Bronchial epithelial cell (primary cell): Measurements from ENCODE around the gene ADD1. TPM values are rescaled to one million over a fixed set of nuclear protein-coding genes. Genes with fewer than 3 reads are reported as not detected.

ENCODE experiments used
- DNase-seq: peaks from one replicate; pipeline ENCODE4 v3.0.0-alpha.2; 2010; ENCODE audit warnings: low read depth
- FAIRE-seq: peaks from 2 replicates; lab custom pipeline; 2011; peaks lifted over from hg19 to GRCh38; lab: Jason Lieb, UNC
- H3K27me3 ChIP-seq: 2 replicates; pipeline ENCODE4 v1.5.1; 2011; ENCODE audit warnings: low read length; ENCODE audit not compliant: control insufficient read depth, insufficient read depth
- H3K36me3 ChIP-seq: 2 replicates; pipeline ENCODE4 v1.5.1; 2011; ENCODE audit warnings: low read length; ENCODE audit not compliant: control insufficient read depth, insufficient read depth
- H3K4me3 ChIP-seq: 2 replicates; pipeline ENCODE4 v1.5.1; 2011; ENCODE audit warnings: mild to moderate bottlenecking, low read depth, low read length, control low read depth
- CTCF ChIP-seq: IDR thresholded peaks from 2 replicates; pipeline ENCODE4 v1.5.1; 2011; ENCODE audit warnings: mild to moderate bottlenecking, moderate library complexity, low read length, control low read depth, inconsistent platforms; ENCODE audit not compliant: insufficient read depth, severe bottlenecking
- total RNA-seq: library from RNA; depleted of rRNA; stranded (reverse); fragments of >200 nt; gene quantifications from 2 replicates; pipeline ENCODE4 v1.2.1, GENCODE V29; 2014

Gene ADD1
- total RNA-seq, 1 donor from 2014 or later: 71.9 TPM

- TF ChIP-seq CTCF: no peak
- peaks cover 14% of the 10 kb centered on the region for H3K36me3 ChIP-seq
Measured at GRCh38 chr4:2886622-2887021, 43.0 kb downstream of the ADD1 start.

GRCh38 chr4:2887343-2887742 lies 43.7 kb downstream of the ADD1 start:
- TF ChIP-seq CTCF: no peak
- DNase-seq: no peak
- no peaks in the 10 kb centered on the region for H3K27me3 ChIP-seq
- H3K4me3 ChIP-seq: no peak overlapping the region
- H3K36me3 ChIP-seq: peaks cover 12% of the 10 kb centered on the region
- FAIRE-seq: no peak

More at GRCh38 chr4:2886622-2887021, 43.0 kb downstream of the ADD1 start:
- Histone ChIP-seq H3K4me3 (no peak overlapping the region), H3K27me3 (no peaks in the 10 kb centered on the region)
- DNase-seq (no peak), FAIRE-seq (no peak)

GRCh38 chr4:2888886-2889285 lies 45.2 kb downstream of the ADD1 start:
- Histone ChIP-seq H3K27me3 (no peaks in the 10 kb centered on the region), H3K4me3 (no peak overlapping the region), H3K36me3 (peaks cover 12% of the 10 kb centered on the region)
- DNase-seq (no peak), FAIRE-seq (no peak)
- TF ChIP-seq CTCF: no peak

GRCh38 chr4:2891294-2891693 lies 47.6 kb downstream of the ADD1 start:
- no peak for TF ChIP-seq CTCF
- DNase-seq: peak; percentile 49
- FAIRE-seq: no peak
- no peaks in the 10 kb centered on the region for H3K27me3 ChIP-seq
- H3K36me3 ChIP-seq: peaks cover 10% of the 10 kb centered on the region
- H3K4me3 ChIP-seq: no peak overlapping the region

GRCh38 chr4:2893772-2894171 lies 50.1 kb downstream of the ADD1 start:
- FAIRE-seq: no peak
- peaks cover 15% of the 10 kb centered on the region for H3K36me3 ChIP-seq
- DNase-seq: no peak
- no peak for TF ChIP-seq CTCF
- H3K4me3 ChIP-seq: no peak overlapping the region
- H3K27me3 ChIP-seq: no peaks in the 10 kb centered on the region

GRCh38 chr4:2898001-2898400 lies 54.4 kb downstream of the ADD1 start:
- H3K36me3 ChIP-seq: peaks cover 24% of the 10 kb centered on the region
- no peaks in the 10 kb centered on the region for H3K27me3 ChIP-seq
- TF ChIP-seq CTCF: no peak
- DNase-seq: no peak
- FAIRE-seq: no peak
- no peak overlapping the region for H3K4me3 ChIP-seq
